NCI-H2107 treated with DMSO at 0.1 percent for 48 hours (cell line): Measurements from ENCODE around the gene CFAP410.
"Not testable (repeated sequence)": the region's sequence is repeated elsewhere in the genome, so short reads cannot be mapped to it uniquely, and the experiment has no call there.

Source experiments
- DNase-seq: peaks from one replicate; lab custom pipeline; 2025; ENCODE audit not compliant: unreplicated experiment; lab: John Stamatoyannopoulos, UW

CFAP410 gene

GRCh38 chr21:44370027-44370735 is 31.0 kb upstream of the CFAP410 start:
- DNase-seq, result peak; percentile 52

DNA sequence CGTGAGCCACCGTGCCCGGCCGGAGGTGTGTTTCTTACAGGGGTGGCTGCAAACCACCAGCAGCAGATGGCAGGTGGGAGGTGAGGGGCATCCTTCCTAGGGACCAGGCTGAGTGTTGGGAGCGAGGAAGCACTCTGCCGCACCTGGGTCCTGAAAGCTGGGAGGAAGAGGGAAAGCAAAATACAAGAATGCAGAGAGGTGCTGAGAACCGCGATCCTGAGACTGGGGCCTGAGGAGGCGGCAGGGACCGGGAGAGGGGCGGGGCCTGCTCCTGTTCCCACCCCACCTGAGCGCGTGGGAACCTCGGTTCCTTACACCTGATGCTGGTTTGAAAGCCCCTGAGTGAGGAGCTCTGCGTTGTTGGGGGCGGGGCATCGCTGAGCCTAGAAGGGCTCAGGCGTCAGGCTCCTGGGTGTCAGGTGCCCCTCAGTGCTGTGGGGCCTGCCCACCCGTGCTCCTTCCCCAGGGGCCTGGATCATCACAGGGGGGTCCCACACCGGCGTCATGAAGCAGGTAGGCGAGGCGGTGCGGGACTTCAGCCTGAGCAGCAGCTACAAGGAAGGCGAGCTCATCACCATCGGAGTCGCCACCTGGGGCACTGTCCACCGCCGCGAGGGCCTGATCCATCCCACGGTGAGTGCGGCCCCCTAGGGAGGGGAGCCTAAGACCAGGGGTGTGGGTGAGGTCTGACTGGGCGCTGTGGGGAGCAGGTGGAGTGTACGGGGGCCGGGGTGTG is 29.7 kb upstream of the CFAP410 start:
- DNase-seq, result peak; percentile 19

GRCh38 chr21:44366586-44367211 is 27.5 kb upstream of the CFAP410 start:
- no peak for DNase-seq

DNA sequence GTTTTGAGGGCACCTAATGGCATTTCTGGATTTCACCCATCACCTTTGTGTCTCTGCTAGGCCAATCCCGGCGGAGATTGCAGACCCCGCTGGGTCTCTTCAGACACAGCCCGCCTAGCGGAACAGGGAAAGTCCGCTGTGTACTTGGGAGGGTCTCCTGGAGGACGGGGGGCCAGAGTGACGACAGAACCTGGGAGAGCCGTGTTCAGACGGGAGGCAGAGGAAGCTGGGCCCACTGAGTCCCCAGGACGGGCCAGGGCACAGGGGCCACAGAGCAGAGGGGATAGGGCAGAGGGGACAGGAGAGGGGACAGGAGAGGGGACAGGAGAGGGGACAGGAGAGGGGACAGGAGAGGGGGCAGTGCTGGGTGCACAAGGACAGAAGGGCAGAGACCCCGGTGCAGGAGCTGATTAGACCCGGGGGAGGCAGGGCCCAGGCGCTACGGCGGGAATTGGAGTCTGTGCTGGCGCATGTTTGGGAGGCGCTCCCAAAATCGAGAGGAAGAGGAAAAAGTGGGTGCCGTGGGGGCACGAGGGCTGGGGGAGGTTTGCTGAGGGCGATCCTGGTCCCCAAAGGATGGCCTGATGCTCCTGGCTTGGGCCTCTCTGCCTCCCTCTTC is 26.9 kb upstream of the CFAP410 start:
- no peak for DNase-seq

DNA sequence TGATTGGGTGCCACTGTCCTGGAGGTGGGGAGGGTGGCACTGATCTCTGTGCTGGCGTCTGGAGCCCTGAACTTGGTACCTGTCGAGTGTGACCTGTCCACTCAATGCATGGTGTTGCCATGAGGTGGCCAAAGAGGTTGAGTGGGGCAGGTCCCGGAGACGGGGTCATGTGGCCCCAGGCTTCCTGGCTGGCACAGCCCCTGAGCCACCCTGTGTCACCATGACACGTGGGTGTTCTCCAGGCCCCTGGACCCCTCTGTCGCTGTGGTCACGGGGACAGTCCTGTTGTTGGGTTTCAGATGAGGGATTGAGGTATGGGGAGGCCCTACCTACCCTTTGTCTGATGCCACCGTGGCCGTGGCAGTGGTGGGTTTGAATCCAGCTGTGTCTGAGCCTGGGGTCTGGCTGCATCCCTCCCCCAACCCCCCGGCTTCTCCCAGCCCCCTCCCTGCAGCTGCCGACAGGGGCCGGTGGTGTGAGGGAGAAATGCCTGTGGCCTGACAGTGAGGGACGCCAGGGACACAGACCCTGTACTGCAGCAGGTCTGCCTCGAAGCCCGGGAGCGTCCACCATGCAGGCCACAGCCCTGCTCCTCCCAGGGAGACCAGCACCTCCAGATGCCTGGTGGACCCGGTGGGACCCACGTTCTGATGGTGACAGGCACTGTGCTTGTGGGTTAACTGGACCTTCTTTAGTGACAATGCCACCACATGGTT is 26.2 kb upstream of the CFAP410 start:
- no peak for DNase-seq

- DNase-seq, result no peak
Measured at GRCh38 chr21:44364151-44365053, 25.2 kb upstream of the CFAP410 start.

DNA sequence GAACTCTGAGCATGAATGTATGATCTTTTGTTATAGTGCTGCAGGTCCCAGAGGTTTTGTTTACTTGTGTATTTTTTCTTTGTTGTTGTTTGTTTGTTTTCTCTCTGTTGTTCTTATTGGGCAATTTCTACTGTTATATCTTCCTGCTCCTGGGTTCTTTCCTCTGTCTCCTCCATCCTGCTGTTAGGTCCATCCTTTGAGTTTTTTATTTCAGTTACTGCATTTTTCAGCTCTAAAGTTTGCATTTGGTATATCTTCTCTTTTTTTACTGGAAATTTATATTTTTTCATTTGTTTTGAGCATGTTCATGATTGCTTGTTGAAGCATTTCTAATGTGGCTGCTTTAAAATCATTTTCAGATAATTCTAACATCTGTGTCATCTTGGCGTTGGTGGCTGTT is 24.1 kb upstream of the CFAP410 start:
- no peak for DNase-seq

DNA sequence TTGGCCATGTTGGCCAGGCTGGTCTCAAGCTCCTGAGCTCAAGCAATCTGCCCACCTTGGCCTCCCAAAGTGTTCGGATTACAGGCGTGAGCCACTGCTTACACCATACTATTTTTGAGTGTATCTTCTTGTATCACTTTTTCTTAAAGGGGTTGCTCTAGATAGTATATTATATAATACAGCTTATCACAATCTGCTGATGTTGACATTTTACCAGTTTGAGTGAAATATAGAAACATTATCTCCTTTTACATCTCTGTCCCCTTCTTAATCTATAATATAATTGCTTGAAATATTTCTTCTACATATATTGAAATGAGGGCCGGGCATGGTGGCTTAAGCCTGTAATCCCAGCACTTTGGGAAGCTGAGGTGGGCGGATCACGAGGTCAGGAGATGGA is 22.7 kb upstream of the CFAP410 start:
- not testable (repeated sequence) for DNase-seq

DNA sequence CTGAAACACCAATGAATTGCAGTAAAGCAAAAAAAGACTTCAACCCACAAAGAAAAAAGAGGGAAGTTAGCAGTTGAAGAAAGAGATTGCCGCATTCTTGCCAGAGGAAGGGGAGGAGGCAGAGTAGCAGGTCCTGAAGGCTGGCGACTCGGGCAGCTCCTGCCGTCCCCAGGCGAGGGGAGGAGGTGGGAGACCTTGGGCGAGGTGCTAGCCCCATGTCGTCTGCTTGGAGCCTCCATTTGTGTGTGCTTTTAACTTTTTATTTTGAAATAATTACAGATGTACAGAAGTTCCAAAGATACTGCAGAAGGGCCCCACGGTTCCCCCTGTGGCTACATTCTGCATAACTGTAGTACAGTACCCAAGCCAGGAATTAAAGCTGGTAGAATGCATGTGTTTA is 21.0 kb upstream of the CFAP410 start:
- no peak for DNase-seq

DNA sequence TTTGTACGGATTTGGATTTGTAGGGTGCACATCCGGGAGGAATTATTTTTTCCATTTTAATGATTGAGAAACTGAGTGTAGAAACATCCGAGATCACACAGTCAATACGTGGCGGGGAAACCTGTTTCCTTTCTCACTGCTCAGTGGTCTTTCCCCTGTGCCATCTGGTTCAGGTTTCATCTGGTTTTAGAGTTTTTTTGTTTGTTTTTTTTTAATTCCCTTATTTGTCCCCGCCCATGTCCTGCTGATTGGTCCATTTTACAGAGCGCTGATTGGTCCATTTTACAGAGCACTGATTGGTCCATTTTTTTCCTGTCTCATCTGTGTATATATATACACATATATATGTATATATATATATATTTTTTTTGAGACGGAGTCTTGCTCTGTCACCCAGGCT is 20.2 kb upstream of the CFAP410 start:
- no peak for DNase-seq

GRCh38 chr21:44357064-44357837 is 18.1 kb upstream of the CFAP410 start:
- no peak for DNase-seq

GRCh38 chr21:44356636-44357035 is 17.4 kb upstream of the CFAP410 start:
- DNase-seq, result no peak

DNA sequence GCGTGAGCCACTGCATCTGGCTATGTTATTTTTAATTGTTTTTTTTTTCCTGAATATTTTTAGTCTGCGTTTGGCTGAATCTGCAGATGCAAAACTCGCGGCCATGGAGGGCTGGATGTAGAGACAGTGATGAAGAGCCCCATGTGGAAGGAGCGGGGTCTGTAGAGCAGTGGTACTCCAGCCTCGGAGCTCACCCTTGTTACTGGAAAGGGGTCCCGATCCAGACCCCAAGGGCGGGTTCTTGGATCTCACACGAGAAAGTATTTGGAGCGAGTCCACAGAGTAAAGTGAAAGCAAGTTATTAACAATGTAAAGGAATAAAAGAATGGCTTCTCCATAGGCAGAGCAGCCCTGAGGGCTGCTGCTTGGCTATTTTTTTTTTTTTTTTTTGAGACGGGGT is 17.0 kb upstream of the CFAP410 start:
- no peak for DNase-seq

DNA sequence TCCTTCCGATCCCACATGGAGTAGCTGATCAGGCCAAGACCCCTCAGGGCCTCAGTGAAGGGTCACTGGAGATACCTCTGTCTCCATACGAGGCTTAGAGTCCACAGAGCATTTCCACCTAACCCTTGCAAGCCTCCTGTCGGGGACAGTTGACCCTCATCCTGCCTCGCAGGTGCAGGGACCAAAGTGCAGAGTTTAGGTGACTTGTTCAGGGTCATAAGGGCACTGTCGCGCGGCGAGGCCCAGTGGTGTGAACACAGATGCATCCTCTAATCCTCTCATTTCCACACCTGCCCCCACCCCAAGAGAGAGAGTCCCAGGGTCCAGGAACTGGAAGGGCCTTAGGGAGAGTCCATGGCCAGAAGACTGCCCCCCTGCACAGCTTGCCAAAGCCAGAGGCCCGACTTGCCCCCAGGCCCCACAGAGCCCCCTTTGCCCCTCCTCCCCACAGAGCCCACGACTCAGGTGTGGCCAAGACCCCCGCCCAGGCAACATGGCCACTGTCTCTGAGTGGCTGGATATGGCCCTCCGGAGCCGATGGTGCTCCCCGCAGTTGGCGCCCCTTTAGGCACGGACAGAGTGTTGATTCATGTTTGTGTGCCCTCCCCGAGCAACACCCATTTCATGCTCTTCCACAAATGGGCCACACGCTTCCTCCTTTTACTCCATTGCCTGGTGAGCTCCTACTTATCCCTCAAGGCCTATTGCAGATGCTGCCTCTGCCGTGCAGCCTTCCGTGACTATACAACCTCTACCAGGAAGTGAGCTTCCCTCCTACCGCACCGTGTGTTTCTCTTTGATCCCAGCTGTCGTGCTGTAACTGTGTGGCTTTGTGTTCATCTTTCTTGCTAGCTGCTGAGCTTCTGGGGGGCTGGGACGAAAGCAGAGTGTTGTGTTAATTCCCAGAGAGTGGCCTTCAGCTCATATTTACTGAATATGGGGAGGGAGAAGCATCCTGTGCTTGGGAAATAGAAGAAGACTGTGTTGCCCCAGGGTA is 15.9 kb upstream of the CFAP410 start:
- DNase-seq, result no peak

GRCh38 chr21:44354001-44354405 is 14.8 kb upstream of the CFAP410 start:
- DNase-seq, result no peak

DNA sequence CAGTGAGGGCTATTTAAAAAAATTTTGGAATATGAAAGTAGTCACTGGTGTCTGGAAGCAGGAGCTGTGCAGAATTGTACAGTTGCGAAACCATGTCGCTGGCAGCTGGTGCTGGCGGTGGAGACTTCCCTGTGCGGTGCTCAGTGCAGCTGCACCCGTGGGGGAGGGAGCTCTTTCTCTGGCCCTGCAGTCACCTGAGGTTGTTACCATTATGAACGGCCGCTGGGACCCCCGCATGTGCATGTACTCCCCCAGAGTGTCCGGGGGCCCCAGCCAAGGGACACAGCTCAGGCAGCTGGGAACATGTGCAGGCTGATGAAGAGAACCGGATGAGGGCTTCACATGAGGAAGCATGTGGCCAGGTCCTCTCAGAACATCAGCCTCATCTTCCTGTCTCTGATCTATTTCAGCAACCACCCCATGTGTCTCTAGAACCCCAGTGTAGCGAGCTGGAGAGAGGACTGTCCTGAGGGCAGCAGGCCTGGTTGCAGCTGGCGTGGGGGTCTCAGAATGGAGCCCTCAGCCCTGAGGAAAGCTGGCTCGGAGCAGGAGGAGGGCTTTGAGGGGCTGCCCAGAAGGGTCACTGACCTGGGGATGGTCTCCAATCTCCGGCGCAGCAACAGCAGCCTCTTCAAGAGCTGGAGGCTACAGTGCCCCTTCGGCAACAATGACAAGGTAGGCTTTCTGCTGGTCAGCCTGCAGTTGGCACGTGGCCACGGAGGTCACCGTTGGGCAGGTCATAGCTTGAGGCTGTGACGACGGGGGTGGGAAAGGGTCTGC is 14.2 kb upstream of the CFAP410 start, which contains the start of gene TRPM2:
TSS of gene TRPM2 (plus strand) at position 431 of the 780 bp plus-strand sequence. CDS start at position 511, 80 bp downstream.
- peak; percentile 51 for DNase-seq

- no peak for DNase-seq
Measured at GRCh38 chr21:44352253-44352860, 13.2 kb upstream of the CFAP410 start.
